Body of pancreas (tissue), 4 donors: Measurements from ENCODE around the gene ADGRL1. TPM values are rescaled to one million over a fixed set of nuclear protein-coding genes. Genes with fewer than 3 reads are reported as not detected.
"Not testable (repeated sequence)": the region's sequence is repeated elsewhere in the genome, so short reads cannot be mapped to it uniquely, and the experiment has no call there.

Experiments
- ATAC-seq: fragments of 150-250 bp; one replicate; pipeline ENCODE4 v1.9.1; 2016
- DNase-seq, 4 donors: peaks; one replicate each; pipeline ENCODE4 v3.0.0-alpha.2; 2019
- H3K27ac ChIP-seq, 4 donors: fragments of 200-600 bp; sonication (generic); 1 replicate in 3 of 4; 2 replicates in 1 of 4; pipeline versions ENCODE4 v1.5.1 to v1.6.1; 2016 to 2019; ENCODE audit warnings: mild to moderate bottlenecking in 1 of 4, mixed read lengths in 1 of 4, moderate library complexity in 1 of 4
- H3K27me3 ChIP-seq, 2 donors: fragments of 200-600 bp; sonication (generic); one replicate each; pipeline ENCODE4 v1.6.0; 2016; ENCODE audit warnings: mild to moderate bottlenecking in 1 of 2
- H3K36me3 ChIP-seq, 2 donors: fragments of 200-600 bp; sonication (generic); replicated peaks in 1 of 2; 2 replicates each; pipeline ENCODE4 v1.5.1; 2016; ENCODE audit warnings: low read depth in 2 of 2; ENCODE audit not compliant: insufficient read depth in 1 of 2
- H3K4me1 ChIP-seq: fragments of 200-600 bp; sonication (generic); one replicate; pipeline ENCODE4 v1.6.0; 2016
- H3K4me3 ChIP-seq, 2 donors: fragments of 200-600 bp; sonication (generic); 1 replicate in 1 of 2; 2 replicates in 1 of 2; pipeline ENCODE4 v1.5.1; 2016 to 2019
- H3K9me3 ChIP-seq, 3 donors: fragments of 200-600 bp; sonication (generic); 1 replicate in 2 of 3; 2 replicates in 1 of 3; pipeline ENCODE4 v1.5.1; 2016
- POLR2A ChIP-seq, 3 donors: fragments of 450-650 bp; IDR thresholded peaks; one replicate each; pipeline ENCODE4 v1.6.1; 2016; ENCODE audit warnings: antibody characterized with exemption in 3 of 3, mild to moderate bottlenecking in 2 of 3
- WGBS, 2 donors: methylation state at CpG; one replicate each; pipeline ENCODE4 v1.1.5; 2017; 5-methylcytosine and 5-hydroxymethylcytosine counted together
- intact Hi-C: fragments of 100-400 bp; cut with DNase I; formaldehyde crosslinking; loops from one replicate; pipeline ENCODE4 v1.15.1; 2023
- total RNA-seq, 2 donors: library from RNA; depleted of rRNA; stranded (reverse); fragments of >200 nt; gene quantifications; one replicate each; pipeline ENCODE4 v1.1.0, GENCODE V29; 2016
- TF ChIP-seq, protein P1 (sequence below), 7 experiments: fragments of 450-650 bp in 4 of 7; fragments of 200-600 bp in 3 of 7; sonication (generic) in 3 of 7; IDR thresholded peaks; one replicate each; pipeline ENCODE4 v1.5.1; 2016 to 2019; ENCODE audit warnings: antibody characterized with exemption in 7 of 7

ADGRL1 gene
- total RNA-seq, 2 donors from 2014 or later = 12.5 to 16.5 TPM

GRCh38 chr19:14189415-14189814 lies 16.6 kb downstream of the ADGRL1 start:
- Histone ChIP-seq H3K36me3 (no peaks in the 10 kb centered on the region), H3K4me1 (no peaks in the 10 kb centered on the region), H3K4me3 (no peak overlapping the region), H3K9me3 (no peaks in the 10 kb centered on the region), H3K27me3 (no peaks in the 10 kb centered on the region), H3K27ac (no peak overlapping the region)
- ATAC-seq = no peak
- 96% methylated on average over 12 of the region's 12 CpGs for WGBS, 2 donors
- TF ChIP-seq, protein P1, sequence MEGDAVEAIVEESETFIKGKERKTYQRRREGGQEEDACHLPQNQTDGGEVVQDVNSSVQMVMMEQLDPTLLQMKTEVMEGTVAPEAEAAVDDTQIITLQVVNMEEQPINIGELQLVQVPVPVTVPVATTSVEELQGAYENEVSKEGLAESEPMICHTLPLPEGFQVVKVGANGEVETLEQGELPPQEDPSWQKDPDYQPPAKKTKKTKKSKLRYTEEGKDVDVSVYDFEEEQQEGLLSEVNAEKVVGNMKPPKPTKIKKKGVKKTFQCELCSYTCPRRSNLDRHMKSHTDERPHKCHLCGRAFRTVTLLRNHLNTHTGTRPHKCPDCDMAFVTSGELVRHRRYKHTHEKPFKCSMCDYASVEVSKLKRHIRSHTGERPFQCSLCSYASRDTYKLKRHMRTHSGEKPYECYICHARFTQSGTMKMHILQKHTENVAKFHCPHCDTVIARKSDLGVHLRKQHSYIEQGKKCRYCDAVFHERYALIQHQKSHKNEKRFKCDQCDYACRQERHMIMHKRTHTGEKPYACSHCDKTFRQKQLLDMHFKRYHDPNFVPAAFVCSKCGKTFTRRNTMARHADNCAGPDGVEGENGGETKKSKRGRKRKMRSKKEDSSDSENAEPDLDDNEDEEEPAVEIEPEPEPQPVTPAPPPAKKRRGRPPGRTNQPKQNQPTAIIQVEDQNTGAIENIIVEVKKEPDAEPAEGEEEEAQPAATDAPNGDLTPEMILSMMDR (IDR thresholded peaks at IDR 0.05) = no peak
- no peak for TF ChIP-seq POLR2A (IDR thresholded peaks at IDR 0.05)
- intact Hi-C loops = no loop called here
- no peak for DNase-seq

DNA sequence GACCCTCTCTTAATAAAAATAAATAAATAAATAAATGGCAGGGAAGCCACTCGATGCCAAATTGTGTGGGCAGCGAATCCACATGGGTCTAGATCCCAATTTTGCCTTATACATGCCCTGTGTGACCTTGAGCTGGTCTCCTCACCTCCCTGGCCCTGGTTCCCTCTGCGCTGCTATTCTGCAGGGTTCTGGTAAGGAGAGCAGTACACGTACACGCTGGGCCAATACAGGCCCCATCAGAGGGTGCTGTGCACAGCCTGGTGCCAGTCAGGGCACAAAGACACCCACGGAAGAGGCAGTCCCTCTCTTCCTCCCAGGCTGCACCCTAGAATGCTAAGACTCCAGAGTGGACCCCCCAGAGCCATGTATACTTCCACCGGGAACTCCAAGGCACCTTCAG lies 17.9 kb downstream of the ADGRL1 start:
- DNase-seq, intact Hi-C loops, H3K27ac ChIP-seq: not testable (repeated sequence)

DNA sequence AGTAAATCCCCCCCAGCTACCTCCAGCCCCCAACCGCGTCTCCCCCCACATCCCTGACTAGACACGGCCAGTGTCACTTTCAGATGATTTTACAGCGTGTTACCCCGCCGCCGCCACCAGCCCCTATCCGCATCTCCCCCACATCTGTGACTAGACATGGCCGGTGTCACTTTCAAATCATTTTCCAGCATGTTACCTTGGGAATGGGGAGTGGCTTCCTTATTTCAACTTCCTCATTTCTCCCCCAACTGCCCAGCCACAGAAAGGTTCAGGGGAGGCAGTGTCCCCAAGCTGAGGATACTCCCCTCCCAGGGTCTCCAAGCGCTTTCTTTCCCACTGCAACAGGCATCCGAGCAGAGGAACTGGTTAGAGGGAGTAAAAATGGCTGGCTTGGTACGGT lies 18.4 kb downstream of the ADGRL1 start:
- intact Hi-C loops = no loop called here
- H3K4me1 ChIP-seq = no peaks in the 10 kb centered on the region
- no peak overlapping the region for H3K27ac ChIP-seq
- DNase-seq (no peak), ATAC-seq (no peak)
- H3K27me3 ChIP-seq = no peaks in the 10 kb centered on the region
- 77 to 93% methylated on average over 12 of the region's 12 CpGs for WGBS, 2 donors
- H3K9me3 ChIP-seq = no peaks in the 10 kb centered on the region
- no peak overlapping the region for H3K4me3 ChIP-seq
- no peak for TF ChIP-seq POLR2A (IDR thresholded peaks at IDR 0.05)
- TF ChIP-seq, protein P1 (IDR thresholded peaks at IDR 0.05) = no peak
- no peaks in the 10 kb centered on the region for H3K36me3 ChIP-seq

More for the DNA sequence above, 17.9 kb downstream of the ADGRL1 start:
- not testable (repeated sequence) for H3K36me3 ChIP-seq, H3K4me3 ChIP-seq, H3K4me1 ChIP-seq, H3K27me3 ChIP-seq, ATAC-seq, H3K9me3 ChIP-seq
- WGBS, 2 donors = 91 to 92% methylated on average over 6 to 7 of the region's 7 CpGs

DNA sequence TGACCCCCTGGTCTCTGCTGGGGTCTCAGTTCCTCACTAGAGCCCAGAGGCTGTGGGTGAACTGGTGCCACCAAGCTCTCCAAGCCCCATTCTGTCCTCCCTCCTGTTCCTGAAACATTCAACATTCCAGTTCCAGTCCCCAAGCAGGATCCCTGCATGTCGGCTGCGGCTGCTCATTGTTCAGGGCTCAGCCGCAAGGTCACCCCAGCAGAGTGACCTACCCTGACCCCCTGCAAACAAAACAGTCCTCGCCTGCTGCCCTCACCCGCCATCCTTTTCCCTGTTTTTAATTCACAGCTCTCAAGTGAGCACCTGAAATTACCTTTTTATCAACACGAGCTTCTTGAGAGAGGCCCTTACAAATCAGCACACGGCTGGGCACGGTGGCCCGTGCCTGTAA lies 19.3 kb downstream of the ADGRL1 start:
- 89 to 91% methylated on average over 9 of the region's 9 CpGs for WGBS, 2 donors
- H3K27ac ChIP-seq, ATAC-seq: not testable (repeated sequence)

GRCh38 chr19:14185691-14186090 lies 20.3 kb downstream of the ADGRL1 start:
- H3K4me1 ChIP-seq, H3K27me3 ChIP-seq, H3K27ac ChIP-seq, H3K36me3 ChIP-seq, H3K4me3 ChIP-seq, H3K9me3 ChIP-seq, intact Hi-C loops, ATAC-seq, DNase-seq: not testable (repeated sequence)
- 92 to 94% methylated on average over 1 of the region's 1 CpG for WGBS, 2 donors

More for the DNA sequence above, 19.3 kb downstream of the ADGRL1 start:
- H3K4me1 ChIP-seq, H3K36me3 ChIP-seq, DNase-seq, intact Hi-C loops, H3K27me3 ChIP-seq, H3K4me3 ChIP-seq, H3K9me3 ChIP-seq: not testable (repeated sequence)

- no peak overlapping the region for H3K4me3 ChIP-seq
- no peaks in the 10 kb centered on the region for H3K27me3 ChIP-seq
- no peak for TF ChIP-seq POLR2A (IDR thresholded peaks at IDR 0.05)
- TF ChIP-seq, protein P1 (IDR thresholded peaks at IDR 0.05) = no peak
- no peaks in the 10 kb centered on the region for H3K9me3 ChIP-seq
- 89 to 92% methylated on average over 5 of the region's 5 CpGs for WGBS, 2 donors
- DNase-seq = no peak
- H3K36me3 ChIP-seq = no peaks in the 10 kb centered on the region
- no peaks in the 10 kb centered on the region for H3K4me1 ChIP-seq
- intact Hi-C loops = no loop called here
- H3K27ac ChIP-seq = no peak overlapping the region
- no peak for ATAC-seq
Observed at GRCh38 chr19:14185158-14185557, 20.8 kb downstream of the ADGRL1 start.
